HEK293 (cell line): Measurements from ENCODE around the gene APC2.
A peak's percentile ranks its signal among the peaks of the same experiment; 100 is the strongest.

ENCODE experiments used
- CTCF ChIA-PET: fragments of 350-600 bp; formaldehyde crosslinking; extraction: SDS; loops from one replicate; lab custom pipeline; 2021; ENCODE audit warnings: antibody characterized with exemption; lab: Yijun Ruan, JAX
- POLR2A ChIA-PET: fragments of 300-600 bp; formaldehyde crosslinking; extraction: SDS; loops from one replicate; lab custom pipeline; 2020; ENCODE audit warnings: antibody characterized with exemption, inconsistent platforms; lab: Yijun Ruan, JAX
- H3K27ac ChIP-seq: fragments of 200-500 bp; sonication (Bioruptor generic); 2 replicates; pipeline ENCODE4 v1.5.1; 2014; ENCODE audit warnings: low read depth, low read length, control low read depth, inconsistent platforms; ENCODE audit errors: extremely low read depth
- H3K36me3 ChIP-seq, 2 experiments: fragments of 200-500 bp in 1 of 2; sonication (Bioruptor generic) in 1 of 2; 1 replicate in 1 of 2; 2 replicates in 1 of 2; pipeline ENCODE4 v1.5.1; 2014 to 2017; ENCODE audit warnings: inconsistent platforms in 2 of 2, low read length in 2 of 2; ENCODE audit not compliant: control insufficient read depth in 2 of 2, insufficient read depth in 1 of 2
- H3K4me1 ChIP-seq: fragments of 200-500 bp; sonication (Bioruptor generic); 2 replicates; pipeline ENCODE4 v1.5.1; 2014; ENCODE audit warnings: mild to moderate bottlenecking, low read length, inconsistent platforms; ENCODE audit not compliant: control insufficient read depth, insufficient read depth
- H3K4me3 ChIP-seq: 2 replicates; pipeline ENCODE4 v1.5.1; 2011; ENCODE audit warnings: low read depth, mild to moderate bottlenecking, control low read depth, low read length, moderate library complexity
- H3K9me3 ChIP-seq: fragments of 200-500 bp; sonication (Bioruptor generic); 2 replicates; pipeline ENCODE4 v1.5.1; 2014; ENCODE audit warnings: low read depth, low read length, inconsistent platforms; ENCODE audit not compliant: control insufficient read depth, insufficient read depth
- BCL11A ChIP-seq: fragments of 450-650 bp; formaldehyde crosslinking; IDR thresholded peaks from 2 replicates; pipeline ENCODE4 v1.5.1; 2016; ENCODE audit warnings: low read depth, missing biosample characterization, missing genetic modification characterization
- GLIS2 ChIP-seq: fragments of 450-650 bp; formaldehyde crosslinking; IDR thresholded peaks from 2 replicates; pipeline ENCODE4 v1.5.1; 2016; ENCODE audit warnings: missing biosample characterization, missing genetic modification characterization
- INSM2 ChIP-seq: fragments of 450-650 bp; formaldehyde crosslinking; IDR thresholded peaks from 2 replicates; pipeline ENCODE4 v1.5.1; 2016; ENCODE audit warnings: missing biosample characterization, missing genetic modification characterization
- KLF1 ChIP-seq: fragments of 450-650 bp; formaldehyde crosslinking; IDR thresholded peaks from 2 replicates; pipeline ENCODE4 v1.5.1; 2016; ENCODE audit warnings: missing biosample characterization, missing genetic modification characterization
- MYNN ChIP-seq: fragments of 450-650 bp; formaldehyde crosslinking; IDR thresholded peaks from 2 replicates; pipeline ENCODE4 v1.5.1; 2016; ENCODE audit warnings: missing biosample characterization, missing genetic modification characterization, borderline replicate concordance
- SCRT2 ChIP-seq: fragments of 450-650 bp; formaldehyde crosslinking; IDR thresholded peaks from 2 replicates; pipeline ENCODE4 v1.5.1; 2016; ENCODE audit warnings: missing biosample characterization, missing genetic modification characterization
- YY2 ChIP-seq: fragments of 450-650 bp; formaldehyde crosslinking; IDR thresholded peaks from 2 replicates; pipeline ENCODE4 v1.5.1; 2016; ENCODE audit warnings: missing biosample characterization, missing genetic modification characterization
- ZBTB17 ChIP-seq: fragments of 450-650 bp; formaldehyde crosslinking; IDR thresholded peaks from 2 replicates; pipeline ENCODE4 v1.5.1; 2016; ENCODE audit warnings: missing biosample characterization, missing genetic modification characterization
- ZBTB20 ChIP-seq: fragments of 450-650 bp; formaldehyde crosslinking; IDR thresholded peaks from 2 replicates; pipeline ENCODE4 v1.5.1; 2016; ENCODE audit warnings: missing biosample characterization, missing genetic modification characterization
- ZBTB49 ChIP-seq: fragments of 450-650 bp; formaldehyde crosslinking; IDR thresholded peaks from 2 replicates; pipeline ENCODE4 v1.5.1; 2016; ENCODE audit warnings: missing biosample characterization, missing genetic modification characterization, low read depth
- ZBTB6 ChIP-seq: fragments of 450-650 bp; formaldehyde crosslinking; IDR thresholded peaks from 2 replicates; pipeline ENCODE4 v1.5.1; 2017; ENCODE audit warnings: missing biosample characterization, missing genetic modification characterization
- ZBTB8A ChIP-seq: fragments of 450-650 bp; formaldehyde crosslinking; IDR thresholded peaks from 2 replicates; pipeline ENCODE4 v1.5.1; 2016; ENCODE audit warnings: missing biosample characterization, missing genetic modification characterization
- ZFHX2 ChIP-seq: fragments of 450-650 bp; formaldehyde crosslinking; conservative IDR thresholded peaks from 2 replicates; pipeline ENCODE4 v1.5.1; 2016; ENCODE audit warnings: missing biosample characterization, missing genetic modification characterization
- ZFP41 ChIP-seq: fragments of 450-650 bp; formaldehyde crosslinking; IDR thresholded peaks from 2 replicates; pipeline ENCODE4 v1.5.1; 2016; ENCODE audit warnings: missing biosample characterization, missing genetic modification characterization, borderline replicate concordance
- ZNF280D ChIP-seq: fragments of 450-650 bp; formaldehyde crosslinking; IDR thresholded peaks from 2 replicates; pipeline ENCODE4 v1.5.1; 2016; ENCODE audit warnings: missing biosample characterization, missing genetic modification characterization
- ZNF335 ChIP-seq: fragments of 450-650 bp; formaldehyde crosslinking; conservative IDR thresholded peaks from 2 replicates; pipeline ENCODE4 v1.5.1; 2016; ENCODE audit warnings: missing biosample characterization, missing genetic modification characterization
- ZNF350 ChIP-seq: fragments of 450-650 bp; formaldehyde crosslinking; IDR thresholded peaks from 2 replicates; pipeline ENCODE4 v1.5.0; 2017; ENCODE audit warnings: missing biosample characterization, mild to moderate bottlenecking, missing genetic modification characterization
- ZNF354C ChIP-seq: fragments of 450-650 bp; formaldehyde crosslinking; IDR thresholded peaks from 2 replicates; pipeline ENCODE4 v1.5.1; 2016; ENCODE audit warnings: missing biosample characterization, missing genetic modification characterization, low read depth, borderline replicate concordance
- ZNF513 ChIP-seq: fragments of 450-650 bp; IDR thresholded peaks from 2 replicates; pipeline ENCODE4 v1.5.1; 2018; ENCODE audit warnings: missing biosample characterization, missing genetic modification characterization
- ZNF530 ChIP-seq: fragments of 450-650 bp; formaldehyde crosslinking; IDR thresholded peaks from 2 replicates; pipeline ENCODE4 v1.5.1; 2016; ENCODE audit warnings: low read depth, missing biosample characterization, missing genetic modification characterization
- ZNF600 ChIP-seq: fragments of 450-650 bp; formaldehyde crosslinking; IDR thresholded peaks from 2 replicates; pipeline ENCODE4 v1.5.1; 2016; ENCODE audit warnings: missing biosample characterization, missing genetic modification characterization
- ZNF623 ChIP-seq: fragments of 450-650 bp; formaldehyde crosslinking; IDR thresholded peaks from 2 replicates; pipeline ENCODE4 v1.5.1; 2016; ENCODE audit warnings: missing biosample characterization, missing genetic modification characterization
- ZNF639 ChIP-seq: fragments of 450-650 bp; formaldehyde crosslinking; IDR thresholded peaks from 2 replicates; pipeline ENCODE4 v1.5.1; 2016; ENCODE audit warnings: missing biosample characterization, missing genetic modification characterization
- ZNF660 ChIP-seq: fragments of 450-650 bp; IDR thresholded peaks from 2 replicates; pipeline ENCODE4 v1.5.1; 2018; ENCODE audit warnings: missing biosample characterization, mild to moderate bottlenecking, missing genetic modification characterization

Gene APC2

GRCh38 chr19:1471010-1471514, 21.1 kb downstream of the APC2 start (continued):
- TF ChIP-seq ZBTB49 = no peak
- TF ChIP-seq MYNN = no peak
- TF ChIP-seq ZNF600 = peak; percentile 75
- no peak for TF ChIP-seq ZNF623 (tag by site-specific recombination)
- 0 out of 2 replicates have a peak, but pooled peaks have one; percentile 0 for TF ChIP-seq ZNF639
- TF ChIP-seq GLIS2 (tag by site-specific recombination) = 0 out of 2 replicates have a peak, but pooled peaks have one; percentile 5
- TF ChIP-seq ZNF335 (tag by site-specific recombination) = peak; percentile 93
- TF ChIP-seq ZBTB17 (tag by site-specific recombination) = peak; percentile 46
- TF ChIP-seq ZBTB6 (tag by site-specific recombination) = peak; percentile 92
- peak; percentile 94 for TF ChIP-seq ZBTB20 (tag by site-specific recombination)

GRCh38 chr19:1471515-1472160, 21.7 kb downstream of the APC2 start:
- Histone ChIP-seq H3K36me3 (peaks cover 0 to 22% of the 10 kb centered on the region in 2 experiments; a peak in 2 of 3 replicates), H3K4me3 (no peak overlapping the region), H3K9me3 (no peaks in the 10 kb centered on the region), H3K27ac (no peak overlapping the region; the same call in 1 of the 2 replicates), H3K4me1 (peaks cover 12% of the 10 kb centered on the region)
- ChIA-PET POLR2A (interaction anchor here (0.8 to 2.2 kb wide), 7 partner anchors 13 to 93 kb away, joined by 3 to 6 read pairs (median 4); partner anchors contain the start of gene REEP6), CTCF (interaction anchor here (0.9 to 1.1 kb wide), 2 partner anchors 192 to 206 kb away, joined by 3 to 4 read pairs; no protein-coding TSS in a partner anchor)
- TF ChIP-seq ZBTB8A (tag by site-specific recombination) (peak; percentile 30; the same call in 1 of the 2 replicates), ZFHX2 (tag by site-specific recombination) (peak; percentile 77), ZFP41 (no peak), ZNF354C (tag by site-specific recombination) (no peak), ZNF280D (no peak), SCRT2 (no peak), BCL11A (no peak), YY2 (no peak), KLF1 (tag by site-specific recombination) (0 out of 2 replicates have a peak, but pooled peaks have one; percentile 7), ZNF530 (tag by site-specific recombination) (no peak), ZNF660 (no peak), ZNF513 (tag by site-specific recombination) (no peak), INSM2 (tag by site-specific recombination) (no peak), ZNF350 (no peak)
